Ectodermal cell (in vitro differentiated cells): ENCODE results near the gene GAS6.

Source experiments
- H3K27ac ChIP-seq: 2 replicates; pipeline ENCODE4 v1.7.0; 2013; ENCODE audit warnings: mild to moderate bottlenecking, low read depth, low read length; ENCODE audit not compliant: insufficient read depth, poor library complexity, severe bottlenecking
- H3K27me3 ChIP-seq: 2 replicates; pipeline ENCODE4 v1.7.0; 2013; ENCODE audit warnings: mild to moderate bottlenecking, low read length; ENCODE audit not compliant: insufficient read depth, control insufficient read depth, poor library complexity, severe bottlenecking
- H3K36me3 ChIP-seq: one replicate; pipeline ENCODE4 v1.7.0; 2013; ENCODE audit warnings: low read length; ENCODE audit not compliant: control insufficient read depth, insufficient read depth
- H3K4me1 ChIP-seq: one replicate; pipeline ENCODE4 v1.7.0; 2013; ENCODE audit warnings: low read length; ENCODE audit not compliant: control insufficient read depth, insufficient read depth
- H3K4me3 ChIP-seq: 2 replicates; pipeline ENCODE4 v1.7.0; 2013; ENCODE audit warnings: low read depth, low read length, control low read depth; ENCODE audit not compliant: insufficient read depth
- H3K9me3 ChIP-seq: 2 replicates; pipeline ENCODE4 v1.7.0; 2013; ENCODE audit warnings: mild to moderate bottlenecking, low read length, moderate library complexity; ENCODE audit not compliant: control insufficient read depth
- WGBS, 2 experiments: methylation state at CpG; one replicate each; pipeline ENCODE4 v1.1.7; 2013; ENCODE audit warnings: missing lambda C conversion rate in 2 of 2; 5-methylcytosine and 5-hydroxymethylcytosine counted together

The GAS6 gene

DNA sequence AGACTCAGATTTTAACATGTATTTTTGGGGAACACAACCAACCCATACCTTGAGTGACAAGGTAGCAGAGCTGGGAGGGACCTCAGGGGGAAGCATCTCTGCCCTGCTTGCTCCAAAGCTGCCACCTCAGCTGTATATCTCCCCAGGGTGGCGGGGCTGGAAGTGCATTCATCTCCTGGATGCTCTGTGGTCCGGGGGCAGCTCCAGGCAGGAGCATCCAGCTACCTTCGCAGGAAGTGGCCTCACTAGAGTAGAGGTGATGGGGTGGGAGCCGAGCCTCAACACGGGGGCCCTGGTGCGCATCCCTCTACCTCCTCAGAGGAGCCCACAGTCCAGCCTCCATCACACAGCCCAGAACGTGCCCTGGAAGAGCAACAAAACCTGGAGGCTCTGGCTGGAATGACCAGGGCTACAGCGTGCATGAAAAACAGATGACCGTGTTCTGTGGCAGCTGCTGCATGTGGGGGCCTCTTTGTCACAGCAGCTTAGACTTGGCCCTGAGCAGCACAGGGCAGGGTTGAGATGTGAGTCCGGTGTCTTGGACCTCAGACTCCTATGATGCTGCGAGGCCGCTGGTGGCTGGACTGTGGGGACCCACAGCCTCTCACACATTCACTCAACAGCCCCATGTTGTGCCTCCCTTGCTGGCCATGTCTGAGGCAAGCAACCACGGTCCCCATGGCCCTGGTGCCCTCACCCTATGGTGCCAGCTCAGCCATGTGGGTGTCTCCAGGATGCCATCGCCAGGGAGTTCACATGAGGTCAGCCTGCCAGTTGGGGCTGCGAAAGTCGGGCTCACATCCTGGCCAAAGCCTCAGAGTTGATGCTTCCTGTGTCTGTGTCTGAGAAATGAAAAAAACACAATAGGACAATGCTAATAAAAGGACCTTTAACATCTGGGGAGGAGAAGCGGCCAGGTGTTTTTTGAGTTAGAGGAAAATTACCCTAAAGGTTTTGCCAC, 17.1 kb upstream of the GAS6 start:
- 94 to 95% methylated on average over 17 of the region's 17 CpGs for WGBS, 2 experiments
- no peaks in the 10 kb centered on the region for H3K9me3 ChIP-seq
- H3K36me3 ChIP-seq = no peaks in the 10 kb centered on the region
- peaks cover 7% of the 10 kb centered on the region for H3K4me1 ChIP-seq
- no peak overlapping the region for H3K4me3 ChIP-seq
- H3K27me3 ChIP-seq = no peaks in the 10 kb centered on the region
- H3K27ac ChIP-seq = no peak overlapping the region

GRCh38 chr13:113879494-113880360, 15.9 kb upstream of the GAS6 start:
- 93 to 95% methylated on average over 10 of the region's 11 CpGs for WGBS, 2 experiments
- peaks cover 13% of the 10 kb centered on the region for H3K4me1 ChIP-seq
- no peak overlapping the region for H3K27ac ChIP-seq
- no peaks in the 10 kb centered on the region for H3K9me3 ChIP-seq
- H3K27me3 ChIP-seq = no peaks in the 10 kb centered on the region
- H3K4me3 ChIP-seq = no peak overlapping the region
- H3K36me3 ChIP-seq = no peaks in the 10 kb centered on the region

GRCh38 chr13:113879017-113879416, 15.1 kb upstream of the GAS6 start:
- Histone ChIP-seq H3K36me3 (no peaks in the 10 kb centered on the region), H3K9me3 (no peaks in the 10 kb centered on the region), H3K4me1 (peaks cover 14% of the 10 kb centered on the region), H3K27ac (no peak overlapping the region), H3K4me3 (no peak overlapping the region), H3K27me3 (no peaks in the 10 kb centered on the region)
- 89 to 91% methylated on average over 7 of the region's 7 CpGs for WGBS, 2 experiments

DNA sequence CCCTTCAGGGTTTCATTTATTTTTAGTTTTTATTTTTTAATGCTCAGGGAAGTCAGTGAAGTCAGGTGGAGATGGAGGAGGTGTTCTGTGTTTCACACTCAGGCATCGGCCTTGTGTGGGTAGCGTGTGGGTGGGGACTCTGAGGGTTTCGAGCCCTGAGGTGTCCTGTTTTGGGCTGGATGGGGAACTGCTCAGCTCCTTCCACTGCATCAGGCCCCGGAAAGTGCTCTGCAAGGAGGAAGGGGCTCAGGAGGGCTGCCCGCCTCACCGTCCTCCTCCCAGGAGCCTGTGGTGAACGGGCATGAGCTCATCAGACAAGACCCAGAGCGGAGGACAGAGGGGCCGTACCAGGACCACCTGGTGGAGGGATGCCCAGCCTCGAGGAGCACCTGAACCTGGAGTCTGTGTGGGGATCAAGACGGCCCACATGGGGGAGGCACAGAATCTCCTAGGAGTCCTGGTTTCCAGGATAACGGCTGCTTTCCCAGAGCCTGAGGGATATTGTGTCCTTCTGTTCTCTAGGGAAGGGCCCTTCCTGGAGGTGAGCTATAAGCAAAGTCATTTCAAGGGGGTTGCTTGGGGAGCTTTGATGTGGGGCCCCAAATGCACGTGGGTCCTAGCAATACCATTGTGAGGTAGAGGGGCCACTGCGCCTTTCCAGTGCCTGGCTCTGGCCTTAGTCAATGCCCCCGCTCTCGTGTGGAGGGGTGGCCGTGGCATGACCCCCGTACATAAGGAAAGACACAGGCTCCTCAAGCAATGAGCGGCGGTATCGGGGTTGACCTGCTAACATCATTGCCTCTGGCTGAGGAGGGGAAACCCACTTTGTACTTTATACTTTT, 13.5 kb upstream of the GAS6 start:
- Histone ChIP-seq H3K27ac (no peak overlapping the region), H3K36me3 (no peaks in the 10 kb centered on the region), H3K4me1 (peaks cover 14% of the 10 kb centered on the region), H3K27me3 (no peaks in the 10 kb centered on the region), H3K4me3 (no peak overlapping the region), H3K9me3 (no peaks in the 10 kb centered on the region)
- WGBS, 2 experiments = 94 to 95% methylated on average over 21 of the region's 21 CpGs

DNA sequence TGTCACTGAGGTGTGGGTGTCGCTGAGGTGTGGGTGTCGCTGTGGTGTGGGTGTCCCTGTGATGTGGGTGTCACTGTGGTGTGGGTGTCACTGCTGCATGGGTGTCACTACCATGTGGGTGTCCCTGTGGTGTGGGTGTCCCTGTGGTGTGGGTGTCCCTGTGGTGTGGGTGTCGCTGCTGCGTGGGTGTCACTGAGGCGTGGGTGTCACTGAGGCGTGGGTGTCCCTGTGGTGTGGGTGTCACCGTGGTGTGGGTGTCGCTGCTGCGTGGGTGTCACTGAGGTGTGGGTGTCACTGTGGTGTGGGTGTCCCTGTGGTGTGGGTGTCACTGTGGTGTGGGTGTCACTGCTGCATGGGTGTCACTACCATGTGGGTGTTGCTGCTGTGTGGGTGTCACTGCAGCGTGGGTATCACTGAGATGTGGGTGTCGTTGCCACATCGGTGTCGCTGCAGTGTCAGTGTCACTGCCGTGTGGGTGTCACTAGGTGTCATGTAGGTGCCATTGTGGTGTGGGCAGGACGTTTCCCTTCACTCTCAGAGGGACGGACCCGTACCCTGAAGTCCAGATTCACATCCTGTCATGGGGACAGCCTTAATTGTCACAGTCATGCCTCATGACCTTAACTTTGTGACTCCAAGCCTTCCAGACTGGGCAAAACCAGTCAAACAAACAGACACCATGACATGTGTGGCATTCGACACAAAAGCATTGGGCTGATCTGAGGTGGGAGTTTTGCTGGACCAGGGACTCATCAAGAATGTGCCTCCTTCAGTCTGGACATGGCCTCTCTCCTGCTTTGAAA, 12.7 kb upstream of the GAS6 start:
- Histone ChIP-seq H3K9me3 (no peaks in the 10 kb centered on the region), H3K4me3 (no peak overlapping the region), H3K4me1 (peaks cover 7% of the 10 kb centered on the region), H3K27me3 (no peaks in the 10 kb centered on the region), H3K36me3 (no peaks in the 10 kb centered on the region), H3K27ac (no peak overlapping the region)
- WGBS, 2 experiments = 81 to 90% methylated on average over 16 to 18 of the region's 18 CpGs

DNA sequence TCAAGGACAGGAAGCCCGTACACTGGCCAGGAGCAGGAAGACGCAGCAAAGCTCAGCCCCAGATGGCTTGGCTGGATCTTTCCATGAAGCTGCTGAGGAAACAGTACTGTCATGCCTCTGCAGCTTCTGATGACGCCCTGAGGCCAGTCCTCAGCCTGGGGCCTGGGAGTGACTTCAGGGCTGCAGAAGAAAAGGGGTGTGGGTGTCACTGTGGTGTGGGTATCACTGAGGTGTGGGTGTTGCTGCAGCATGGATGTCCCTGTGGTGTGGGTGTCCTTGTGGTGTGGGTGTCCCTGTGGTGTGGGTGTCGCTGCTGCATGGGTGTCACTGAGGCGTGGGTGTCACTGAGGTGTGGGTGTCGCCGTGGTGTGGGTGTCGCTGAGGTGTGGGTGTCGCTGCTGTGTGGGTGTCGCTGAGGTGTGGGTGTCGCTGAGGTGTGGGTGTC, 12.0 kb upstream of the GAS6 start:
- Histone ChIP-seq H3K4me1 (peaks cover 7% of the 10 kb centered on the region), H3K27ac (no peak overlapping the region), H3K27me3 (no peaks in the 10 kb centered on the region), H3K9me3 (no peaks in the 10 kb centered on the region), H3K36me3 (no peaks in the 10 kb centered on the region), H3K4me3 (no peak overlapping the region)
- 74 to 78% methylated on average over 11 of the region's 11 CpGs for WGBS, 2 experiments

- 93 to 94% methylated on average over 8 of the region's 8 CpGs for WGBS, 2 experiments
- H3K9me3 ChIP-seq = no peaks in the 10 kb centered on the region
- H3K4me3 ChIP-seq = no peak overlapping the region
- peaks cover 7% of the 10 kb centered on the region for H3K4me1 ChIP-seq
- H3K27me3 ChIP-seq = no peaks in the 10 kb centered on the region
- H3K27ac ChIP-seq = no peak overlapping the region
- no peaks in the 10 kb centered on the region for H3K36me3 ChIP-seq
These were observed 11.5 kb upstream of the GAS6 start for GRCh38 chr13:113875429-113875815.

DNA sequence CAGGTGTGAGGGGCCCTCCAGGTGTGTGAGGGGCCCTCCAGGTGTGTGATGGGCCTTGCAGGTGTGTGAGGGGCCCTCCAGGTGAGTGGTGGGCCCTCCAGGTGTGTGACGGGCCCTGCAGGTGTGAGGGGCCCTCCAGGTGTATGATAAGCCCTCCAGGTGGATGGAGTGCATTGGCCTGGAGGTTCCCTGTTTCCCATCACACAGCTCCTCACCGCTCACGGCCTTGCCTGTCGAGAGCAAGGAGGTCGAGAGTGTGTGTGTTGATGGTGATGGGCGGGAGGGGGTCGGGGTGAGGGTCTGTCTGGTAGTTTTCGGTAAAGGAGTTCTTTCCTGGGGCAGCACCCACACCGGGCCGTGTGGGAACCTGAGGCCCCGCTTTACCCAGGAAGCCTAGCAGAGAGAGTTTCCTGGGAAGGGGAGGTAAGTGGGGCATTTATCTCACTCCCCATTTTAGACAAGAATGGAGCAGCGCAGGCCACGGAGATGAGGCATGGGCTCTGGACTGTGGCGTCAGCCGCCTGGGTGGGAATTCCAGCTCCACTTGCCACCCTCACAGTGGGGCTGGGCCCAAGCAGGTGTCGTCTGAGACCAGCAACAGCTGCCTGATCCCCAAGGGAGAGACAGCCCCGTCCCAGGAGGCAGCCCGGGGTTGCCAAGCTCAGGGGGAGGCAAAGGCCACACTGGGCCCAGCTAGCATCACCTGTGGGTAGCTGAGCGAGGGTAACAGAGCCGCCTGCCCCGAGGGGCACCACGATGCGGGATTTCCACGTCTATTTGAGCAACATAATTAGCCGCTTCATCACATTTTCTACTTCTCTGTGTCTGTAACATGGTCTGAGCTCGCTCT, 10.9 kb upstream of the GAS6 start:
- no peaks in the 10 kb centered on the region for H3K36me3 ChIP-seq
- no peak overlapping the region for H3K27ac ChIP-seq
- no peaks in the 10 kb centered on the region for H3K27me3 ChIP-seq
- no peaks in the 10 kb centered on the region for H3K9me3 ChIP-seq
- 87 to 88% methylated on average over 26 of the region's 26 CpGs for WGBS, 2 experiments
- no peak overlapping the region for H3K4me3 ChIP-seq
- H3K4me1 ChIP-seq = peaks cover 7% of the 10 kb centered on the region
